Keratinocyte (primary cell): Measurements from ENCODE around the gene TRIM59. TPM values are rescaled to one million over a fixed set of nuclear protein-coding genes. Genes with fewer than 3 reads are reported as not detected.

Source experiments
- DNase-seq: peaks from one replicate; pipeline ENCODE4 v3.0.0-alpha.2; 2011; ENCODE audit warnings: low read depth, missing footprints, low spot score
- FAIRE-seq: peaks from 2 replicates; lab custom pipeline; 2011; peaks lifted over from hg19 to GRCh38; lab: Jason Lieb, UNC
- H2AFZ ChIP-seq: 2 replicates; pipeline ENCODE4 v1.6.0; 2012; ENCODE audit warnings: low read length, control low read depth, inconsistent platforms; ENCODE audit not compliant: control insufficient read depth
- H3K27ac ChIP-seq: 2 replicates; pipeline ENCODE4 v1.5.1; 2011; ENCODE audit warnings: low read length; ENCODE audit not compliant: control insufficient read depth, insufficient read depth
- H3K27me3 ChIP-seq: 3 replicates; pipeline ENCODE4 v1.6.0; 2011; ENCODE audit warnings: low read length; ENCODE audit not compliant: control insufficient read depth, insufficient read depth; ENCODE audit errors: extremely low read depth
- H3K36me3 ChIP-seq, 2 experiments: 2 replicates in 1 of 2; 3 replicates in 1 of 2; pipeline ENCODE4 v1.5.1; 2011; ENCODE audit warnings: low read length in 2 of 2, mild to moderate bottlenecking in 1 of 2; ENCODE audit not compliant: control insufficient read depth in 2 of 2, insufficient read depth in 2 of 2; ENCODE audit errors: extremely low read depth in 1 of 2
- H3K4me1 ChIP-seq: 3 replicates; pipeline ENCODE4 v1.5.1; 2011; ENCODE audit warnings: low read length; ENCODE audit not compliant: control insufficient read depth, insufficient read depth; ENCODE audit errors: extremely low read depth
- H3K4me2 ChIP-seq: 3 replicates; pipeline ENCODE4 v1.6.0; 2011; ENCODE audit warnings: low read depth, low read length; ENCODE audit not compliant: control insufficient read depth, insufficient read depth; ENCODE audit errors: extremely low read depth
- H3K4me3 ChIP-seq, 3 experiments: fragments of 200-600 bp in 1 of 3; sonication (generic) in 1 of 3; 2 replicates in 2 of 3; 3 replicates in 1 of 3; pipeline ENCODE4 v1.5.1; 2011 to 2016; ENCODE audit warnings: low read length in 3 of 3, mild to moderate bottlenecking in 3 of 3, control low read depth in 2 of 3, inconsistent platforms in 1 of 3, low read depth in 1 of 3, mixed read lengths in 1 of 3, mixed run types in 1 of 3, moderate library complexity in 1 of 3; ENCODE audit not compliant: control insufficient read depth in 2 of 3, insufficient read depth in 2 of 3; ENCODE audit errors: extremely low read depth in 1 of 3
- H3K79me2 ChIP-seq: 2 replicates; pipeline ENCODE4 v1.6.0; 2012; ENCODE audit warnings: low read length; ENCODE audit not compliant: control insufficient read depth, insufficient read depth
- H3K9ac ChIP-seq: 3 replicates; pipeline ENCODE4 v1.6.0; 2011; ENCODE audit warnings: low read length; ENCODE audit not compliant: control insufficient read depth, insufficient read depth; ENCODE audit errors: extremely low read depth
- H3K9me1 ChIP-seq: 3 replicates; pipeline ENCODE4 v1.6.0; 2011; ENCODE audit warnings: low read length; ENCODE audit not compliant: control insufficient read depth, insufficient read depth; ENCODE audit errors: extremely low read depth
- H3K9me3 ChIP-seq: 2 replicates; pipeline ENCODE4 v1.5.1; 2012; ENCODE audit warnings: low read depth, low read length; ENCODE audit not compliant: control insufficient read depth
- H4K20me1 ChIP-seq: 3 replicates; pipeline ENCODE4 v1.6.0; 2011; ENCODE audit warnings: low read length; ENCODE audit not compliant: control insufficient read depth, insufficient read depth; ENCODE audit errors: extremely low read depth
- CTCF ChIP-seq, 3 experiments: IDR thresholded peaks in 1 of 3; conservative IDR thresholded peaks in 1 of 3; optimal IDR thresholded peaks in 1 of 3; 2 replicates in 2 of 3; 3 replicates in 1 of 3; pipeline versions ENCODE3 to v1.5.1; 2011; ENCODE audit warnings: low read length in 3 of 3, mild to moderate bottlenecking in 3 of 3, moderate library complexity in 2 of 3, control low read depth in 1 of 3, inconsistent platforms in 1 of 3; ENCODE audit not compliant: insufficient read depth in 2 of 3; ENCODE audit errors: extremely low read depth in 1 of 3
- EZH2 ChIP-seq: IDR thresholded peaks from one replicate; pipeline ENCODE4 v1.6.1; 2012; ENCODE audit warnings: inconsistent platforms, mild to moderate bottlenecking, low read length, moderate library complexity
- dilution Hi-C: fragments of 300-500 bp; cut with MboI; formaldehyde crosslinking; loops from one replicate; pipeline ENCODE4 v1.7.0; 2020; ENCODE audit warnings: low sequenced_read_pairs; ENCODE audit not compliant: extremely low pct_ligation_motif_present
- polyA plus RNA-seq, 5 experiments: library from polyadenylated mRNA; depleted of rRNA in 3 of 5; stranded (reverse) in 3 of 5; stranded (forward) in 1 of 5; unstranded in 1 of 5; fragments of >200 nt; gene quantifications; 1 replicate in 1 of 5; 2 replicates in 3 of 5; 3 replicates in 1 of 5; pipeline versions ENCODE4 v1.2.1 to v1.2.3, GENCODE V29; 2011 to 2012; ENCODE audit warnings: missing spikeins in 2 of 5, low read depth in 1 of 5, low replicate concordance in 1 of 5

Gene TRIM59
- polyA plus RNA-seq, 1 donor (not counting 4 experiments of a cell fraction or from before 2014, with no cell fraction given) = 8.0 TPM

DNA sequence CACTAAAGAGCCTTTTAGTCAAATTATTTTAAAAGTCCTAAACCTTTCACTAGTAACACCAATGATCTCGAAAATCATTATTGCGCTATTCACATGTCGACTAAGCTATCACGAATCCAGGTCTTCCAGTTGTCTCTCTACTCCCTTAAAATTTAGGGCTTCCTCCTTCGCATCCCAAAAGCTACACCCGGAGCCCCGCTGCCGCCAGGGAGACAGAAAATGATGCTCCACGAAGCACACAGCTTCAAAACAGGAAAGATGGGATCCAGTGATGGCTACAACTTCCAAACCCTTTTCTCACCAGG, 50.8 kb downstream of the TRIM59 start:
- TF ChIP-seq CTCF (optimal IDR thresholded peaks at IDR 0.05 in 1 of 3, IDR thresholded peaks at IDR 0.05 in 1 of 3, conservative IDR thresholded peaks at IDR 0.05 in 1 of 3; ENCODE audit: extremely low read depth in 1 of 3, insufficient read depth in 2 of 3, low read length in 3 of 3) (no peak), EZH2 (no peak)
- Histone ChIP-seq H3K4me2 (peak overlapping the region; percentile 81), H2AFZ (peak overlapping the region; percentile 95), H3K79me2 (peaks cover 63% of the 10 kb centered on the region), H3K4me3 (peak overlapping the region; percentile 72 to 100 (median 92)), H4K20me1 (peaks cover 6% of the 10 kb centered on the region), H3K9me3 (no peaks in the 10 kb centered on the region), H3K27me3 (no peaks in the 10 kb centered on the region), H3K9ac (peak overlapping the region; percentile 97), H3K36me3 (no peaks in the 10 kb centered on the region), H3K9me1 (no peaks in the 10 kb centered on the region), H3K27ac (peak overlapping the region; percentile 96), H3K4me1 (peaks cover 22% of the 10 kb centered on the region)
- FAIRE-seq = no peak
- no peak for DNase-seq
- dilution Hi-C loops = no loop called here

- peak overlapping the region; percentile 20 for H3K4me2 ChIP-seq
- TF ChIP-seq EZH2 = no peak
- TF ChIP-seq CTCF (optimal IDR thresholded peaks at IDR 0.05 in 1 of 3, IDR thresholded peaks at IDR 0.05 in 1 of 3, conservative IDR thresholded peaks at IDR 0.05 in 1 of 3; ENCODE audit: extremely low read depth in 1 of 3, insufficient read depth in 2 of 3, low read length in 3 of 3) = no peak
- DNase-seq = no peak
These were observed 54.3 kb downstream of the TRIM59 start for GRCh38 chr3:160395297-160395696.

More at GRCh38 chr3:160395297-160395696, 54.3 kb downstream of the TRIM59 start:
- H3K27me3 ChIP-seq = no peaks in the 10 kb centered on the region
- no peaks in the 10 kb centered on the region for H3K36me3 ChIP-seq
- no peaks in the 10 kb centered on the region for H3K9me1 ChIP-seq
- no peaks in the 10 kb centered on the region for H3K9me3 ChIP-seq
- FAIRE-seq = peak; percentile 26
- H3K4me3 ChIP-seq = no peak overlapping the region
- H3K79me2 ChIP-seq = peaks cover 34% of the 10 kb centered on the region
- H3K27ac ChIP-seq = no peak overlapping the region
- no peak overlapping the region for H3K9ac ChIP-seq
- dilution Hi-C loops = no loop called here
- peaks cover 12% of the 10 kb centered on the region for H3K4me1 ChIP-seq
- H2AFZ ChIP-seq = peak overlapping the region; percentile 10
- H4K20me1 ChIP-seq = no peaks in the 10 kb centered on the region
